Neural cell (in vitro differentiated cells): ENCODE results near the gene SPATA19. TPM values are rescaled to one million over a fixed set of nuclear protein-coding genes. Genes with fewer than 3 reads are reported as not detected.

Experiments
- H2AFZ ChIP-seq: fragments of 200-600, 300-800 bp; sonication (generic), shearing (Covaris generic); 2 replicates; pipeline ENCODE4 v1.6.0; 2014; ENCODE audit warnings: low read depth, mild to moderate bottlenecking, antibody characterized with exemption, low read length, moderate library complexity
- H3F3A ChIP-seq: fragments of 200-600 bp; shearing (Covaris generic); 2 replicates; pipeline ENCODE4 v1.6.1; 2016; ENCODE audit warnings: mild to moderate bottlenecking, moderate library complexity, mixed read lengths, antibody characterized with exemption, low read length; ENCODE audit not compliant: insufficient read depth, poor library complexity, severe bottlenecking
- H3K27ac ChIP-seq: fragments of 200-600, 300-800 bp; sonication (generic), shearing (Covaris generic); 2 replicates; pipeline ENCODE4 v1.5.1; 2014; ENCODE audit warnings: mild to moderate bottlenecking, low read length, moderate library complexity
- H3K27me3 ChIP-seq: fragments of 300-800, 200-600 bp; sonication (generic), shearing (Covaris generic); 2 replicates; pipeline ENCODE4 v1.6.0; 2014; ENCODE audit warnings: mild to moderate bottlenecking, low read depth, low read length, moderate library complexity; ENCODE audit not compliant: insufficient read depth
- H3K36me3 ChIP-seq: fragments of 300-800, 200-600 bp; sonication (generic), shearing (Covaris generic); 2 replicates; pipeline ENCODE4 v1.5.1; 2014; ENCODE audit warnings: mild to moderate bottlenecking, antibody characterized with exemption, low read length, moderate library complexity; ENCODE audit not compliant: insufficient read depth
- H3K4me2 ChIP-seq: fragments of 300-800, 200-600 bp; sonication (generic), shearing (Covaris generic); 2 replicates; pipeline ENCODE4 v1.6.0; 2014; ENCODE audit warnings: mild to moderate bottlenecking, low read length
- H3K4me3 ChIP-seq: fragments of 300-800, 200-600 bp; sonication (generic), shearing (Covaris generic); 2 replicates; pipeline ENCODE4 v1.5.1; 2014; ENCODE audit warnings: mild to moderate bottlenecking, low read length, moderate library complexity
- H3K79me2 ChIP-seq: fragments of 200-600 bp; shearing (Covaris generic); replicated peaks from 2 replicates; pipeline ENCODE4 v1.6.0; 2014; ENCODE audit warnings: mild to moderate bottlenecking, low read length, moderate library complexity; ENCODE audit not compliant: insufficient read depth
- H3K9ac ChIP-seq: fragments of 300-800, 200-600 bp; sonication (generic), shearing (Covaris generic); 2 replicates; pipeline ENCODE4 v1.6.1; 2016; ENCODE audit warnings: mild to moderate bottlenecking, low read length, mixed read lengths
- H3K9me2 ChIP-seq: fragments of 200-600 bp; shearing (Covaris generic); 2 replicates; pipeline ENCODE4 v1.6.1; 2016; ENCODE audit warnings: mild to moderate bottlenecking, low read length, mixed read lengths; ENCODE audit not compliant: insufficient read depth
- H3K9me3 ChIP-seq: fragments of 200-600, 300-800 bp; sonication (generic), shearing (Covaris generic); 2 replicates; pipeline ENCODE4 v1.6.1; 2016; ENCODE audit warnings: mild to moderate bottlenecking, mixed run types, low read length, moderate library complexity, mixed read lengths
- H4K20me1 ChIP-seq: fragments of 200-600 bp; shearing (Covaris generic); 2 replicates; pipeline ENCODE4 v1.6.1; 2016; ENCODE audit warnings: mild to moderate bottlenecking, mixed run types; ENCODE audit not compliant: insufficient read depth
- EP300 ChIP-seq: fragments of 450-650 bp; conservative IDR thresholded peaks from 2 replicates; pipeline ENCODE4 v1.6.1; 2014; ENCODE audit warnings: antibody characterized with exemption, mild to moderate bottlenecking, moderate library complexity; ENCODE audit not compliant: poor library complexity, severe bottlenecking
- EZH2 ChIP-seq: fragments of 200-600, 300-800 bp; shearing (Covaris generic), sonication (generic); IDR thresholded peaks from 2 replicates; pipeline ENCODE4 v1.6.1; 2014; ENCODE audit warnings: antibody characterized with exemption, low read length, borderline replicate concordance, mild to moderate bottlenecking; ENCODE audit not compliant: insufficient read depth, poor library complexity, severe bottlenecking
- MXI1 ChIP-seq: fragments of 450-650 bp; conservative IDR thresholded peaks from 2 replicates; pipeline ENCODE4 v1.6.1; 2014; ENCODE audit warnings: antibody characterized with exemption, mild to moderate bottlenecking; ENCODE audit not compliant: poor library complexity, severe bottlenecking
- POLR2AphosphoS5 ChIP-seq: IDR thresholded peaks from 2 replicates; pipeline ENCODE4 v1.6.1; 2012
- RAD21 ChIP-seq: fragments of 450-650 bp; conservative IDR thresholded peaks from 2 replicates; pipeline ENCODE4 v1.6.1; 2014; ENCODE audit warnings: antibody characterized with exemption, mild to moderate bottlenecking, moderate library complexity
- REST ChIP-seq: IDR thresholded peaks from 2 replicates; pipeline ENCODE4 v1.6.1; 2012; ENCODE audit warnings: borderline replicate concordance
- SMC3 ChIP-seq: fragments of 450-650 bp; conservative IDR thresholded peaks from 2 replicates; pipeline ENCODE4 v1.6.1; 2014; ENCODE audit warnings: antibody characterized with exemption, mild to moderate bottlenecking, moderate library complexity; ENCODE audit not compliant: poor library complexity
- TAF1 ChIP-seq: IDR thresholded peaks from 2 replicates; pipeline ENCODE4 v1.6.1; 2012; ENCODE audit warnings: low read depth
- polyA plus RNA-seq: library from polyadenylated mRNA; depleted of rRNA; stranded (reverse); fragments of >200 nt; gene quantifications from 2 replicates; pipeline ENCODE4 v1.2.3, GENCODE V29; 2014
- TF ChIP-seq, protein P1 (sequence below): fragments of 450-650 bp; IDR thresholded peaks from 2 replicates; pipeline ENCODE4 v1.5.1; 2014; ENCODE audit warnings: antibody characterized with exemption, mild to moderate bottlenecking, moderate library complexity; ENCODE audit not compliant: poor library complexity, severe bottlenecking

Gene SPATA19
- polyA plus RNA-seq, 1 donor from 2014 or later: not detected

DNA sequence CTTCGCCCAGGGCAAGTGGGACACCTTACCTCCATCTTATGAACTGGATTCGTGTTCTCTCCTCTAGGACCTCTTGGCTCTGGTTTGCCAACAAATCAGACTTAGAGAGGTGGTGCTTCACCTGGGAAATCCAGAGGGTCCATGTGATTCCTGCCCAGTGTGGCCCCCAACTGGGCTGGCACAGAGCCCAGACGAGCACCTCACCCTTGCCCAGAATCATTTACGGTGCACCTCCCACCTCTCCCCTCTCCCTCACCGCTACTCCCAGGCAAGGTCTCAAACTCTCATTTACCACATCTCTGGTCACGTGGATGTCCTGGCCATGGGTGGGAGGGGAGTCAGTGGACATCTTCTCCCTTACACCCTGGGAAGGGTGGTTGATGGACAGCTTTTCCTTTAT is 1.1 kb downstream of the SPATA19 start:
- H2AFZ ChIP-seq: no peak overlapping the region
- no peaks in the 10 kb centered on the region for H3K36me3 ChIP-seq
- TF ChIP-seq TAF1 (no peak), POLR2AphosphoS5 (no peak), REST (no peak), EZH2 (no peak), SMC3 (no peak), EP300 (no peak), RAD21 (no peak), MXI1 (no peak)
- TF ChIP-seq, protein P1, sequence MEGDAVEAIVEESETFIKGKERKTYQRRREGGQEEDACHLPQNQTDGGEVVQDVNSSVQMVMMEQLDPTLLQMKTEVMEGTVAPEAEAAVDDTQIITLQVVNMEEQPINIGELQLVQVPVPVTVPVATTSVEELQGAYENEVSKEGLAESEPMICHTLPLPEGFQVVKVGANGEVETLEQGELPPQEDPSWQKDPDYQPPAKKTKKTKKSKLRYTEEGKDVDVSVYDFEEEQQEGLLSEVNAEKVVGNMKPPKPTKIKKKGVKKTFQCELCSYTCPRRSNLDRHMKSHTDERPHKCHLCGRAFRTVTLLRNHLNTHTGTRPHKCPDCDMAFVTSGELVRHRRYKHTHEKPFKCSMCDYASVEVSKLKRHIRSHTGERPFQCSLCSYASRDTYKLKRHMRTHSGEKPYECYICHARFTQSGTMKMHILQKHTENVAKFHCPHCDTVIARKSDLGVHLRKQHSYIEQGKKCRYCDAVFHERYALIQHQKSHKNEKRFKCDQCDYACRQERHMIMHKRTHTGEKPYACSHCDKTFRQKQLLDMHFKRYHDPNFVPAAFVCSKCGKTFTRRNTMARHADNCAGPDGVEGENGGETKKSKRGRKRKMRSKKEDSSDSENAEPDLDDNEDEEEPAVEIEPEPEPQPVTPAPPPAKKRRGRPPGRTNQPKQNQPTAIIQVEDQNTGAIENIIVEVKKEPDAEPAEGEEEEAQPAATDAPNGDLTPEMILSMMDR: no peak
- H3K27me3 ChIP-seq: no peaks in the 10 kb centered on the region
- no peaks in the 10 kb centered on the region for H4K20me1 ChIP-seq
- H3K9ac ChIP-seq: no peak overlapping the region
- no peak overlapping the region for H3K4me2 ChIP-seq
- H3K79me2 ChIP-seq: no peaks in the 10 kb centered on the region
- no peak overlapping the region for H3K27ac ChIP-seq
- H3K9me3 ChIP-seq: no peaks in the 10 kb centered on the region
- H3K9me2 ChIP-seq: no peaks in the 10 kb centered on the region
- no peak overlapping the region for H3K4me3 ChIP-seq
- H3F3A ChIP-seq: no peaks in the 10 kb centered on the region

GRCh38 chr11:133843454-133843987 is 1.8 kb downstream of the SPATA19 start:
- Histone ChIP-seq H3K9me3 (no peaks in the 10 kb centered on the region), H3K9ac (no peak overlapping the region), H4K20me1 (no peaks in the 10 kb centered on the region), H3K27me3 (no peaks in the 10 kb centered on the region), H3K9me2 (no peaks in the 10 kb centered on the region), H3K27ac (no peak overlapping the region), H3F3A (no peaks in the 10 kb centered on the region), H3K79me2 (no peaks in the 10 kb centered on the region), H3K4me3 (no peak overlapping the region), H3K4me2 (no peak overlapping the region), H3K36me3 (no peaks in the 10 kb centered on the region), H2AFZ (no peak overlapping the region)
- TF ChIP-seq SMC3 (no peak), RAD21 (no peak), REST (no peak), POLR2AphosphoS5 (no peak), EP300 (no peak), TAF1 (no peak), MXI1 (no peak), EZH2 (no peak)
- TF ChIP-seq, protein P1: no peak
